HL-60/S4 treated with retinoic acid at 250 ng/mL for 4 days and 3 days (cell line): ENCODE data around the gene TRH.

Source experiments
- in situ Hi-C: fragments of 300-500 bp; cut with MboI; formaldehyde crosslinking; loops from 2 replicates; pipeline ENCODE4 v1.7.0; 2022; ENCODE audit warnings: low sequenced_read_pairs

Gene TRH, protein sequence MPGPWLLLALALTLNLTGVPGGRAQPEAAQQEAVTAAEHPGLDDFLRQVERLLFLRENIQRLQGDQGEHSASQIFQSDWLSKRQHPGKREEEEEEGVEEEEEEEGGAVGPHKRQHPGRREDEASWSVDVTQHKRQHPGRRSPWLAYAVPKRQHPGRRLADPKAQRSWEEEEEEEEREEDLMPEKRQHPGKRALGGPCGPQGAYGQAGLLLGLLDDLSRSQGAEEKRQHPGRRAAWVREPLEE

DNA sequence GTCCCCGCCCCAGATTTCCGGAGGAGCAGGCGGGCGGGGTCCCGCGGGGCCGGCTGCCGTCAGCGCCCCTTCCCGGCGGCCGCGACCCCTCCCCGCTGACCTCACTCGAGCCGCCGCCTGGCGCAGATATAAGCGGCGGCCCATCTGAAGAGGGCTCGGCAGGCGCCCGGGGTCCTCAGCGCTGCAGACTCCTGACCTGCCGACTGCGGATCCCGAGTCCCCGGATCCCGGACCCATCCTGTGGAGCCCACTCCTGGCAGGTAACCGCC is at the start of gene TRH:
Gene TRH (plus strand): TSS at position 157 of the 269 bp plus-strand sequence. CDS start 1,097 bp downstream, outside the sequence.
- in situ Hi-C loops = no loop called here

DNA sequence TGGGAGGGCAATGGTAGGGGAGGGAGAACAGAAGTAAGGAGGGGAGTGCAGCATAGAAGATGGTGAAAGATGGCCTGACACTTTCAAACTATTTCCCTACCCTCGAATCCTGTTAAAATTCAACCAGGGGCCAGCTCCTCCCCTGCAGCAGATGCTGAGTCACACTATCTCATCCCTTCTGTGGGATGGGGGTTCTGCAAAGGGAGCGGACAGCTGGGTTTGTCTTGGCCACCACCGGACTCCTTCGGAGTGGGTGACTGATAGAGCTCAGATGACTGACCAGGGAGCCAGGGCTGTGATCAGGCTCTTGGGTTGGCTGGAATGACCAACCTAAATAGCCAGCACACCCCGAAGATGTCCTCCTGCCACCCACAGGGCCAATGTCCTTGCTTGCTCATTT is 47.4 kb upstream of the TRH start:
- in situ Hi-C loops = no loop called here

DNA sequence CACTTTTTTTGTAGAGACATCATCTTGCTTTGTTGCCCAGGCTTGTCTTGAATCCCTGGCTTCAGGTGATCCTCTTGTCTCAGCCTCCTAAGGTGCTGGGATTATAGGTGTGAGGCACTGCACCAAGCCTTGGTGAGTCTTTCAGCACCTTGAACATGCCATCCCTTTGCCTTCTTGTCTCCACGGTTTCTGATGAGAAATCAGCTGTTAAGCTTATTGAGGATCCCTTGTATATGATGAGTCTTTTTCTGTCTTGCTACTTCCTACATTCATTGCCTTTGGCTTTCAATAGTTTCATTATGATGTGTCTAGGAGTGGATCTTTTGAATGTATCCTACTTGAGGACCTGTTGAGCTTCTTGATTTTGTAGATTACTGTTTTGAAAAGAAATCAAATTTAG is 45.1 kb upstream of the TRH start:
- in situ Hi-C loops = no loop called here

DNA sequence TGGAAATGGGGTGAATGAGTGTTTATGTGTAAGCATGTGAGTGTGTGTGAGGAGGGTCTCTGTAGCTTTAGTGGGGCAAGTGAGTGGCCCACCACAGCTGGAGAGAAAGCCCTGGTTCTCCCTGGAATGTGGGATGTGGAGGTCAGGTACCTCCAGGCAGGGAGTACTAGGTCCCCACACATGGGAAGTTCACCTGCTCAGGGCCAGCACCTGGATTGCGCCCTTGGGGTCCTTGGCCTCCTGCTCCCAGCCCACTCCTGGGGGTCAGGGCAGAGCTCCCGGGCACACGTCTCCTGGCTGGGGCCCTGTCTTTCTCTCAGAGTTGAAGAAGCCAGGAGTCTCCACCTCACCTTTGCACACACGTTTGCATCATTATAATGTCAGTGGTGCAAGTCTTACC is 41.0 kb upstream of the TRH start:
- in situ Hi-C loops = loop anchor here (10.0 kb wide), 2 partner anchors 299 to 439 kb away; no protein-coding TSS in a partner anchor

DNA sequence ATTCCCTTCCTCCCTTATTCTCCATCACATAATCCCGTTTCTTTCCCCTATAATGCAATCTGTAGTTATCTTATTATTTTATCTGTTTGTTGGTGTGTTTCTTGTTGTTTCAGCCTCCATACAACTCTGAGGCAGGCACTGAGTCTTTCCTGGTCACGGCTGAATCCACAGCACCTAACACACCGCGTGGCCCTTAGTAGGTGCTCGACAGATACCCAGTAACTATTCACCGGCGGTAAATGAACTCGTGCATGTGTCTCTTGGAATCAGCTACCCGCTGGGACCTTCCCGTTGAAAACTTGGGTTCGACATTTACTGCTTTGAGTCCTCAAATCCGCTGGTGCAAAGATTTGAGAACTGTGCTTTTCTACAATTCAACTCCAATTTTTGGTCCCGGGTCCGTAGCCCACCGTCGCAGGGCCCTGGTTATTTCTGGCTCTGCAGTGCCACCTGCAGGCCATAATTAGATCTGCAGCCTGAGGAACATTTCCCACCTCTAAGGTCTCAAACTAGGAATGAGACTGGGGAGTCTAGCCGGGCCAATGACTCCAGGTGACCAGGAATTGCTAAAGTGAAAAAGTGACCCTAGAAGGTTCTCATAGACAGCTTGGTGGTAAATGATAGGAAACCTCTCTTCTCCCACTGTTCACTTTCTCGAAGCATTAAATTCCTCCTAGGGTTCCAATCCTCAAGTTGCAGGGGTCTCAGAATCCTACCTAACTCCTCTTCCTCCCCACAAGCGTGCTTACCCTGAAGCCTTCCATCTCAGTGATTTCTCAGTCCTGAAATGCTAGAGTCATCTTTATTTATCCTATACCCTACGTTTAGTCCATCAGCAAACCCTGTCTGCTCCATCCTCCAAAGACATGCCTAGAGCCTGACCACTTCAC is 40.0 kb upstream of the TRH start:
- in situ Hi-C loops = loop anchor here (10.0 kb wide), 2 partner anchors 300 to 440 kb away; no protein-coding TSS in a partner anchor

DNA sequence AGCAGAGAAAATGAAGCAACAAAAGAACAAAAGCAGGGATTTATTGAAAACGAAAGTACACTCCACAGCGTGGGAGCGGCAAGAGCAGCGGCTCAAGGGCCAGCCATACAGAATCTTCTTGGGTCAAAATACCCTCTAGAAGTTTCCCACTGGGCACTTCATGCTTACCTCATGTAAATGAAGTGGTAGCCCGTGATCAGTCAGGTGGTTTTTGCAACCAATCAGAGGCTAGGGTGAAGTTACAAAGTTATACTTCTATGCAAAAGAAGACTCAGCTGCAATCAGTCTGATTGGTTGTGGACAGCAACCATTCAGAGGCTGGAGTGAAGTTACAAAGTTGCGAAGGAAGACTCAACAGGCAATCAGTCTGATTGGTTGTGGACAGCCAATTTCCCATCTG is 37.8 kb upstream of the TRH start:
- in situ Hi-C loops = loop anchor here (10.0 kb wide), 2 partner anchors 302 to 442 kb away; no protein-coding TSS in a partner anchor

DNA sequence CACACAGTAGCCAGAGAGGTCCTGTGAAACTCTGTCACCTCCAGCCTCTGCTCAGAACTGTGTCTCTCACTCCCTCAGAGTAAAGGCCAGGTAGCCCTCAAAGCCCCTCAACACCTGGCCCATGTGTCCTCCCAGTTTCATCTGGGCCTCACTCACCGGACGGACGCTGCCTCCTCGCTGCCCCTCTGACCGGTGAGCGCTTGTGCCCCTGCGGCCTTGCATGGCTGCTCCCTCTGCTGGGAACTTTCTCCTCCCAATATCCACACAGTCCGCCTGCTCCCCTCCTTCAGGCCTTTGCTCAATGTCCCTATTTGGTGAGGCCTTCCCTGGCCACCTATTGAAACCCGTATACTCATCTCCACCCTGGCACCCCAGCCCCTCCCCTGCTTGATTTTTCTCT is 36.8 kb upstream of the TRH start:
- in situ Hi-C loops = loop anchor here (10.0 kb wide), 2 partner anchors 303 to 443 kb away; no protein-coding TSS in a partner anchor

DNA sequence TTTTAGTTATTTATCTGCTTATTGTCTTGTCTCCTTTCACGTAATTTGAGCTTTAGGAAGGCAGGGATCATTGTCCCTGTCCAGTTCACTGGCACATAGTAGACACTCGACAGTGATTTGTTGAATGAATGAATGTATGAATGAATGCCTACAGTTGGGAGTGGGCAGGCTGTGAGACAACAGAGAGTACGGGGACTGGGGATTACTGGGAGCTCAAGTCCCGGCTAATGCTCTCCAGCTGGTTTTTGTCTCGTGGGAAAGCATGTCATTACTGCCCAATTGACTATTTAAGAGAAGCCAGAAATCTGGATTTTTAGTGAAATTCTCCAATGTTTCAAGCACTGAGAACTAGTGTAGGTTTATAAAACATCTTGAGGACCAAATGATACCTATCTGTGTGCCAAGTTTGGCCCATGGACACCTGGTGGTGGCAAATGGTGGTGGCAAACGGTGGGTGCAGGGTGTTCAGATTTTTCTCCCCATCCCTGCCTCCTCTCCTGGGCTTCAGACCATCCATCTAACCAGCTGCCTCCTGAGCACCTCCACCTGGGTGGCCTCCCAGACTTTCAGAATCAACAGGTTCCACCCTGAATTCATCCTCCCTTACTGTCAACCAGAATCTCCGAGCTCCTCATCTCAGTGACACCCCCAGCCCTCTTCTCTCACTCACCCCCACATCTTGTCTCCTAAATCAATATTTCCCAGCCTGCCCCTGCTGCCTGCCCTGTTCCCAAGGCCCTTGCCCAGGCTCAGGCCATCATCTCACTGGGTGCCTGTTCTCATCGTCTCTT is 36.2 kb upstream of the TRH start:
- in situ Hi-C loops = loop anchor here (10.0 kb wide), 2 partner anchors 304 to 444 kb away; no protein-coding TSS in a partner anchor

DNA sequence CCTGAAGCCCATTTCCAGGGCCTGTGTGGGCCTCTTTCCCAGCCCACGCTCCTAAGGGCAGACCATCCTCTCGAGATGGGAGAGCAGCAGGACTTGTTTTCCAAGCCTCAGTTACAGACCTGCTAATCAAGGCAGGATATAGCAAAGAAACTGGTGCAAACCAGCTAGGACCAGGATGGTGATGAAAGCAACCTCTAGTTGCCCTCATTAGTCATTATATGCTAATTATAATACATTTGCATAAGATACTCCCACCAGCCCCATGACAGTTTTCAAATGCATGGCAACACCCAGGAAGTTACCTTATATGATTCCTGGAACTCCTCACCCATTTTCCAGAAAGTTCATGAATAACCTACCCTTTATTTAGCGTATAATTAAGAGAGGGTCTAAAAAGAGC is 34.4 kb upstream of the TRH start:
- in situ Hi-C loops = loop anchor here (10.0 kb wide), 1 partner anchor 155 kb away; no protein-coding TSS in a partner anchor

DNA sequence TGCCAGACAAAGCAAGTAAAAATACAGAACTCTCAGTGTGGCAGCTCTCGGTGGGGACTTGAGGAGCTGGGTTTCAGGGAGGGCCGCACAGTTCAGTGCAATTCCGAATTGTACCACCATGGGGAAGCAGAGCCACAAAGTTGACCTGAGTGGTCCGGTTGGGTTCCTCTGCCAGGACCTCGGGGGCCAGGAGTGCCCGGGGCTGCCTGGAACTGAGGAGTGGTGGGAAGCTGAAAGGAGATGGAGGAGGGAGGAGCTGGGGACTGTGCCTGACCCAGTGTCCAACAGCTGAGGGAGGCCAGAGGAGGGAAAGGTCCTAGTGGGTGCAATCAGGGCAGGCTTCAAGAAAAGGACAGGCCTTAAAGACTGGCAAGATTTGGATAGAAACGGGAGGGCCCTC is 32.2 kb upstream of the TRH start:
- in situ Hi-C loops = loop anchor here (10.0 kb wide), 1 partner anchor 153 kb away; no protein-coding TSS in a partner anchor

DNA sequence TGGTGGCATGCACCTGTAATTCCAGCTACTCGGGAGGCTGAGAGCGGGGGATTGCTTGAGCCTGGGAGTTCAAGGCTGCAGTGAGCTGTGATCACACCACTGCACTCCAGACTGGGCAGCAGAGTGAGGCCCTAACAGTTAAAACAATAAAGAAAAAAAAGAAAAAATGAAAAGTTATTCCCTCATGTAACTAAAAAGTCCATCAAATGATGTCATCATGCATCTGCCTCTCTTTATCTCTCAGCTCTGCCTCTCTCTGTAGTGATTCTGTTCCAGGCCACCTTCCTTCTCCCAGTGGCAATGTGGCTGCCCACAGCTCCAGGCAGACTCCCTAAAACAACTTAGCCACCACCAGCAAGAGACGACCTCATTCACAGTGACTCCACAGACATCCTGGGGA is 31.5 kb upstream of the TRH start:
- in situ Hi-C loops = loop anchor here (10.0 kb wide), 1 partner anchor 152 kb away; no protein-coding TSS in a partner anchor

DNA sequence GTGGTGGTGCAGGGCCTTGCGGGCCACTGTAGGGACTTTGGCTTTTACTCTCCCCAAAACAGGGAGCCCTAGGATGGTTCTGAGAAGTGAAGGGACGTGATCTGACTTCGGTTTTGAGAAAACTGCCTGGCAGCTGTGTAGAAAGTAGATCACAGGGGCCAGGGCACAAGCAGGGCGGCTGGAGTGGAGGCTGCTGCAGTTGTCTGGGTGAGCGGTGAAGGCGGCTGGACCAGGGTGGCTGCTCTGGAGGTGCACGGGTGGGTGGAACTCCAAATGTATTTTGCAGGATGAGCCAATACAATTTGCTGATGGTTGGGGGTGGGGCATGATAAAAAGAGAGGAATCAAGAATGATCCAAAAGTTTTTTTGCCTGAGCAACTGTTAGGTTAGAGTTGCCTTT is 29.8 kb upstream of the TRH start:
- in situ Hi-C loops = loop anchor here (10.0 kb wide), 1 partner anchor 150 kb away; no protein-coding TSS in a partner anchor

DNA sequence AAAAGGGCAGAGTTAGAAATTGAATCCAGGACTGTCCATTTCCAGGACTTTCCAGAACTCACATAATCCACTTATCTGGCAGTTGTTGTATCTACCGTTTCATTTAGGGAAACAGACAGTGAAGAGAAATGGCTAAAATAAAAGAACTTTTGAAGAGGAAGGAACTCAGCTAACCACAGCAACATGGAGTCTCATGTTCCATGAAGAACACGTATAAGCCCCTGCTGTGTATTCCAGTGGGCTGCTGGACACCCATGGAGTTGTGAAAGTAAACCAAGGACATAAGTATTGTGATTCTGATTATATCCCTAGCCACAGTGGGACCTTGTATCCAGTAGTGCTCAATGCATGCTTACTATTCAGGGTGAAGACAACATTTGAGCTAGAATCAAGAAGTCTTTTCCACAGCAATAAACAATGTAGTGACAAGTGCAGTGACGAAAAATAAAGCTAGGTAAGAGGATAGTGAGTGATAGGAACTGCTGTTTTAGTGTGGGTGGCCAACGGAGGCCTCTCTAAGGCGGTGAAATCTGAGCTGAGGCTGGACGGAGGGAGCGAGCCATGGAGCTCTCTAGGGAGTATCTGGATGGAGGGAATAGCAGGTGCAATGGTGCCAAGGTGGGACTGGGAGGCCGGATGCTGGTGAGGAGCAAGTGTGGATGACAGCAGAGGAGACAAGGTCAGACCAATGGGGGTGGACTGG is 26.8 kb upstream of the TRH start:
- in situ Hi-C loops = loop anchor here (10.0 kb wide), 1 partner anchor 147 kb away; no protein-coding TSS in a partner anchor

DNA sequence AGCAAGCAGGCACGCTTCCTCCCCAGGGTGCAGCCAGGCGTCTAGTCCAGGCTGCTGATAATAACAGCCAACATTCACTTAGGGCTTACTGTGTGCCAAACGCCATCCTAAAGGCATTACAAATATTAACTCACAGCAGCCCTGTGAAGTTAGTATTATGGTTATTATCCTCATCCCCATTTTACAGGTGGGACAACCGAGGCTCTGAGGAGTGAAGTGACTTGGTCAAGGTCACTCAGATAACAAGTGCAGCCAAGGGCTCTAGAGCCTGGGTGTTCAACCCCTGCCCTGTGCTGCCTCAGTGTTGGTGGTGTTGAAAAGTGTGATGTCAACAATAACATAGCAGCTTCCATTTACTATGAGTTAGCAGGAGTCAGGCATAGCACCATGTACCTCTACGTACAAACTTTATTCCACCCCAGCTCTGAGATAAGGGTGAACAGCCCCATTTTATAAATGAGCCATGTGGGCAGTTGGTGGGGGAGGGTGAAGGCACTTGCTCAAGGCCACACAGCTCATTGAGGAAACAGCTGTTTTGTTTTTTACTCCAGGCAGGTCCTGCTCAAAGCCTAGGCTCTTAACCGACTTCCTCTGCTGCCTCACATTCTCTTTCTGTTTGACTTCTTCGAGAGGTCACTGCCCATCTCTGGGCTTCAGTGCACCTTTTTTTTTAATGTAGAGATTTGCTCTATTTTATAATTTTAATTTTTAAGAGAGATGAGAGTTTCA is 24.0 kb upstream of the TRH start:
- in situ Hi-C loops = no loop called here

DNA sequence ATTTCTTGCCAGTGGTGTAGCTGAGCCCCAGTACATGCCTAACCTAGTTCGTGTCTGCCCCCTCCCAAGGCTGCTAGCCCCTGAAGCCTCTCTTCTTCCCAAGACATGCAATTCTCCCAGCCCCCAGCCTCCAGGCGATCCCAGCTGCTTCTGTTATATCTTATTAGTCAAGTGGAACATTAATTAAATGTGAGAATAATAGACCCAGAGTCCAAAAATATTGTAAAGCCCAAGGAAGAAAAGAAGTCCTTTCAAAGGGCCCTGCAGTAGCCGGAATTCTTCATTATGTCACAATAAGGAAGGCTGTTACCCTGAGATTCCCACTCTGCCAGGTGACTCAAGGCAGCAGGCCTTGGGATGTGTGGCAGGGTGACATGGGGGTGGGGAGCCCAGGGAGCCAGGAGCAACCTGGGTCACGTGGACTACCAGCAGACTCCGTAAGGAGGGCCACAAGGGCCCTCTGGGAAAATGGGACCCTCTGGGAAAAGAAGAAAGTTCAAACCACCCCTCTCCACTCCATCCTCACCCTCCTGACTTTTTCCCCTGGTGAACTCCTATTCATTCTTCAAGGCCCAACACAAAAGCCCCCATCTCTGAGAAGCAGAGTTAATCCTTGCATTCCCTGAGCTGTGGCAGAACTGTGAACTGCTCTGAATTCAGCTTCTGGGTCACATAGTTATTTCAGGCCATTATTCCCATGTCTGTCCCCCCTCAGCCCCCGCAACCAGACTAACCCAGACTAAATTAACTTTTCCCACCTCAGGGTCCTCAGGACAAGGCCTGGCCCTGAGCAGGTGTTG is 21.8 kb upstream of the TRH start:
- in situ Hi-C loops = no loop called here

DNA sequence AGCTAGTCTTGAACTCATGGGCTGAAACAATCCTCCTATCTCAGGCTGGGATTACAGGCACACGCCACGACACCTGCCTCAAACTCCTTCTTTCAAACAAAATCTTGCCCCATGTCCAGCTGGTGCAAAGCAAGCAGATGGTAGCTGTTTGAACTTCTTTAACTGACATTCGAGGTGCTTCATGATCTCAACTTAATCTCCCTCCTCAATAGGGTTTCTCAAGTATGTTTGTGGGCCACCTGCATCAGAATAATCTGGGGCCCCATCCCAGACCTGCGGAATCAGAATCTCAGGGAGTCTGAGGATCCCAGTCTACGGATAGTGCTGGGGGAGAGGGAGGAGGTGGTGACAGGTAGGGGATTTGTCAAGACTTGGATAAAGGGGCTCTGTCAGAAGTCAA is 20.9 kb upstream of the TRH start:
- in situ Hi-C loops = no loop called here

DNA sequence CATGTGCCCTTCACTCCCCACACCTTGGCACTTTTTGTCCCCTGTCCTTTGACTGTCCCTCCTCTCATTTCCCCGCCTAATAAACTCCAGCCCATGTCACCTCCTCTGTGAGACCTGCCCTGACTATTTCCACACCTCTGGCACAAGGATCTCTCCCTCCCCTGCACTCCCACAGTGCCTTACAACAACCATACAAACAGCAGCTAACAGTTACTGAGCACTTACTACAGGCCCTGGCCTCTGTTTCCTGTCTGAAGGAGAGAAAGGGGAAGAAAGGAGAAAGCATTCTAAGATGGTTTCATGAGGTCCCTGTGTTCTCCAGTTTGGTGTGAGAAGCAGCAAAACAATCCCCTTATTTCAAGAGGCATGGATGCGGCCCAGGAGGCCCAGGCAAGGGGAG is 20.0 kb upstream of the TRH start:
- in situ Hi-C loops = no loop called here

DNA sequence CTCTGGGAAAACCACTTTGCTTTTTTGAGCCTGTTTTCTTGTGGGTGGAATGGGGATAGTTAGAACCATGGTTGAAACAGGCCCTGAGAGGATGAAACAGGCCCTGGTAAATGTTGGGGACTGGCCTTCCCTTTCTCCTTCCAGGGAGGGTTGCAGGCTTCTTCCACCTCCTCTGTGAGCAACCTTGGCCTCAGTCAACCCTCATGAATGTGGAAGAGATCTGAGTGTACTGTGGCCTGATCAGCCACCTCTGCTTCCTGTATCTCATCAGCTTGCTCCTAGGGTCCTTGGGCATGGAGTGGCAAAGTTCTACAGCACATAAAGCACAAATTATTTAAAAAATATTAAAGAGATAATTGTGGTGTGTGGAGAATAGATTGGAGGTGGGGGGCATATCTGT is 17.6 kb upstream of the TRH start:
- in situ Hi-C loops = no loop called here

DNA sequence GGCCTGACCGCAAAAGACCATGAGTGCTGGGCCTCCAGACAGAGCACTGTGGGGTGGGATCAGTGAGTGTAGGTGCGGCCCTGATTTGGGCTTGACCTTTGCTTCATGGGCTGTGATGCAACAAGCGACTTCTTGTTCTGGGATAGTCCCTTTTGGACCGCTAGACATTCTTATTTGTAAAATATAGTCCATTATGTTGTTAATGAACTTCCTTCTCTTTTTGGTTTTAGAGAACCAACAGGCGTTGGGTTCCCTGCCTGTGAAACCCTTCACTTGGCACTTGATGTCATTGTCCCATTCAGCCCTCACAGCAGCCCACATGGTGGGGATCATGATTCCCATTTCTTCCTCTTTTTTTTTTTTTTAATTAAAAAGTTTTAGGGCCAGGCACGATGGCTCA is 15.8 kb upstream of the TRH start:
- in situ Hi-C loops = no loop called here
